ENCODE measurements around the gene PDE11A.

DNA sequence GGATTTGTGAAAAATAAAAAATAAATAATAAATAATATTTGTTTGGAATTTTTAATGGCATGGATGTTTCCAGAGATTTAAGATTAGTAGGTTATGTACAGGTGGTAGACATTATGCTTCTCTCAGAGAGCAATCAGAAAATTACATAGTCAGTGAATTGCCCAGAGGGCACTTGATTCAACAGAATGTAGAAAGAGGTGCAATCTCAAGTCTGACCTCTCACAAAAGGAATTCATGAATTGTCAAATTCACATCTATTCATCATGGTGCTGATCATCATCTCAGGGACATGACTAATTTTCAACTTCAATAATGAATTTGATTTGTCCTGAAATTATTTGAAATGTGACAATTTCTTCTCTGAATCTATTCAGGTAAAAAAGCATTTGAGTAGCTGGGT, 172.5 kb downstream of the PDE11A start:
- TF ChIP-seq, protein P1, sequence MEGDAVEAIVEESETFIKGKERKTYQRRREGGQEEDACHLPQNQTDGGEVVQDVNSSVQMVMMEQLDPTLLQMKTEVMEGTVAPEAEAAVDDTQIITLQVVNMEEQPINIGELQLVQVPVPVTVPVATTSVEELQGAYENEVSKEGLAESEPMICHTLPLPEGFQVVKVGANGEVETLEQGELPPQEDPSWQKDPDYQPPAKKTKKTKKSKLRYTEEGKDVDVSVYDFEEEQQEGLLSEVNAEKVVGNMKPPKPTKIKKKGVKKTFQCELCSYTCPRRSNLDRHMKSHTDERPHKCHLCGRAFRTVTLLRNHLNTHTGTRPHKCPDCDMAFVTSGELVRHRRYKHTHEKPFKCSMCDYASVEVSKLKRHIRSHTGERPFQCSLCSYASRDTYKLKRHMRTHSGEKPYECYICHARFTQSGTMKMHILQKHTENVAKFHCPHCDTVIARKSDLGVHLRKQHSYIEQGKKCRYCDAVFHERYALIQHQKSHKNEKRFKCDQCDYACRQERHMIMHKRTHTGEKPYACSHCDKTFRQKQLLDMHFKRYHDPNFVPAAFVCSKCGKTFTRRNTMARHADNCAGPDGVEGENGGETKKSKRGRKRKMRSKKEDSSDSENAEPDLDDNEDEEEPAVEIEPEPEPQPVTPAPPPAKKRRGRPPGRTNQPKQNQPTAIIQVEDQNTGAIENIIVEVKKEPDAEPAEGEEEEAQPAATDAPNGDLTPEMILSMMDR (IDR thresholded peaks at IDR 0.05; ENCODE audit: control extremely low read depth in 1 of 3, insufficient read depth in 1 of 3, low read depth in 1 of 3, low read length in 3 of 3) = no peak
- TF ChIP-seq TEAD4 (IDR thresholded peaks at IDR 0.05; ENCODE audit: low read depth, low read length) (no peak), POLR2AphosphoS5 (IDR thresholded peaks at IDR 0.05; ENCODE audit: low read depth, low read length) (no peak)

All from H1 (cell line).